GM12872 (cell line): ENCODE results near the gene OMA1.

ENCODE experiments used
- CTCF ChIP-seq: IDR thresholded peaks from 3 replicates; pipeline ENCODE4 v1.5.1; 2011; ENCODE audit warnings: low read depth, mild to moderate bottlenecking, low read length, moderate library complexity; ENCODE audit not compliant: insufficient read depth

Gene OMA1

GRCh38 chr1:58573138-58573537 is 26.6 kb upstream of the OMA1 start:
- no peak for TF ChIP-seq CTCF

- no peak for TF ChIP-seq CTCF
Observed at GRCh38 chr1:58572690-58573089, 26.2 kb upstream of the OMA1 start.

GRCh38 chr1:58571616-58572015 is 25.1 kb upstream of the OMA1 start:
- TF ChIP-seq CTCF, result no peak

GRCh38 chr1:58570817-58571216 is 24.3 kb upstream of the OMA1 start:
- no peak for TF ChIP-seq CTCF

- TF ChIP-seq CTCF, result no peak
Observed at GRCh38 chr1:58570094-58570493, 23.6 kb upstream of the OMA1 start.

- no peak for TF ChIP-seq CTCF
Observed at GRCh38 chr1:58568911-58569310, 22.4 kb upstream of the OMA1 start.

- TF ChIP-seq CTCF, result no peak
Observed at GRCh38 chr1:58568271-58568860, 21.8 kb upstream of the OMA1 start.
